Activated T-cell treated with anti-CD3 and anti-CD28 coated beads, Interleukin-2, amount 50 U/mL, for 4 hours (primary cell): ENCODE measurements around the gene PEX13. TPM values are rescaled to one million over a fixed set of nuclear protein-coding genes. Genes with fewer than 3 reads are reported as not detected.
A peak's percentile ranks its signal among the peaks of the same experiment; 100 is the strongest.
"Not testable (repeated sequence)": the region's sequence is repeated elsewhere in the genome, so short reads cannot be mapped to it uniquely, and the experiment has no call there.

Source experiments
- ATAC-seq, 2 donors: fragments of 200-7000 bp; cut with Tn5 transposase; one replicate each; pipeline ENCODE4 v1.10.0; 2021
- DNase-seq: peaks from one replicate; pipeline ENCODE4 v3.0.0-alpha.2; 2020
- H3K27me3 Mint-ChIP-seq: one replicate; pipeline ENCODE4 v1.8.0; 2021; ENCODE audit warnings: low read depth, mixed read lengths
- H3K36me3 Mint-ChIP-seq: one replicate; pipeline ENCODE4 v1.8.0; 2022; ENCODE audit warnings: mixed read lengths; ENCODE audit not compliant: insufficient read depth
- H3K4me1 Mint-ChIP-seq: one replicate; pipeline ENCODE4 v1.8.0; 2021; ENCODE audit warnings: low read depth, mixed read lengths
- H3K4me3 Mint-ChIP-seq: one replicate; pipeline ENCODE4 v1.8.0; 2021; ENCODE audit warnings: mild to moderate bottlenecking, moderate library complexity, mixed read lengths
- H3K9me3 Mint-ChIP-seq: one replicate; pipeline ENCODE4 v1.8.0; 2021; ENCODE audit warnings: mixed read lengths
- total RNA-seq, 3 donors: library from RNA; stranded (reverse); gene quantifications; one replicate each; pipeline ENCODE4 v1.2.1, GENCODE V29; 2021

PEX13 gene
- total RNA-seq, 3 donors from 2014 or later = 14.6 to 18.3 (median 14.6) TPM

GRCh38 chr2:61017003-61017555, 441 bp upstream of the PEX13 start:
- no peaks in the 10 kb centered on the region for H3K27me3 Mint-ChIP-seq
- no peaks in the 10 kb centered on the region for H3K9me3 Mint-ChIP-seq
- H3K4me1 Mint-ChIP-seq = peaks cover 41% of the 10 kb centered on the region
- DNase-seq (peak; percentile 54), ATAC-seq (peak; percentile 74)
- H3K4me3 Mint-ChIP-seq = peak overlapping the region; percentile 93
- H3K36me3 Mint-ChIP-seq = peaks cover 10% of the 10 kb centered on the region

- Mint-ChIP-seq H3K36me3 (peaks cover 14% of the 10 kb centered on the region), H3K9me3 (no peaks in the 10 kb centered on the region), H3K27me3 (no peaks in the 10 kb centered on the region), H3K4me3 (peak overlapping the region; percentile 93), H3K4me1 (peaks cover 41% of the 10 kb centered on the region)
- no peak for DNase-seq
- no peak for ATAC-seq
These were observed 817 bp downstream of the PEX13 start for GRCh38 chr2:61018318-61018755.

- Mint-ChIP-seq H3K4me3 (peak overlapping the region; percentile 93), H3K4me1 (peaks cover 43% of the 10 kb centered on the region), H3K9me3 (no peaks in the 10 kb centered on the region), H3K36me3 (peaks cover 16% of the 10 kb centered on the region), H3K27me3 (no peaks in the 10 kb centered on the region)
- no peak for ATAC-seq
- DNase-seq = no peak
These were observed 1.3 kb downstream of the PEX13 start for GRCh38 chr2:61018798-61019197.

- Mint-ChIP-seq H3K4me3 (no peak overlapping the region), H3K27me3 (no peaks in the 10 kb centered on the region), H3K9me3 (no peaks in the 10 kb centered on the region), H3K4me1 (peaks cover 42% of the 10 kb centered on the region), H3K36me3 (peaks cover 21% of the 10 kb centered on the region)
- no peak for DNase-seq
- no peak for ATAC-seq
These were observed 3.7 kb downstream of the PEX13 start for GRCh38 chr2:61021228-61021660.

- Mint-ChIP-seq H3K36me3 (peaks cover 29% of the 10 kb centered on the region), H3K4me3 (no peak overlapping the region), H3K27me3 (no peaks in the 10 kb centered on the region), H3K9me3 (no peaks in the 10 kb centered on the region), H3K4me1 (peaks cover 36% of the 10 kb centered on the region)
- no peak for DNase-seq
- no peak for ATAC-seq
These were observed 6.2 kb downstream of the PEX13 start for GRCh38 chr2:61023670-61024069.

- Mint-ChIP-seq H3K4me3 (no peak overlapping the region), H3K36me3 (peaks cover 24% of the 10 kb centered on the region), H3K9me3 (no peaks in the 10 kb centered on the region), H3K27me3 (no peaks in the 10 kb centered on the region), H3K4me1 (peaks cover 9% of the 10 kb centered on the region)
- DNase-seq (no peak), ATAC-seq (no peak)
These were observed 12.0 kb downstream of the PEX13 start for GRCh38 chr2:61029533-61029932.

- DNase-seq, H3K4me3 Mint-ChIP-seq, H3K4me1 Mint-ChIP-seq, H3K27me3 Mint-ChIP-seq, ATAC-seq: not testable (repeated sequence)
- Mint-ChIP-seq H3K9me3 (peaks cover 11% of the 10 kb centered on the region), H3K36me3 (peaks cover 31% of the 10 kb centered on the region)
These were observed 17.1 kb downstream of the PEX13 start for GRCh38 chr2:61034592-61034991.

- Mint-ChIP-seq H3K9me3 (peaks cover 11% of the 10 kb centered on the region), H3K36me3 (peaks cover 29% of the 10 kb centered on the region), H3K4me1 (peaks cover 11% of the 10 kb centered on the region)
- H3K27me3 Mint-ChIP-seq, DNase-seq, H3K4me3 Mint-ChIP-seq, ATAC-seq: not testable (repeated sequence)
These were observed 19.1 kb downstream of the PEX13 start for GRCh38 chr2:61036643-61037042.

GRCh38 chr2:61042807-61043206, 25.3 kb downstream of the PEX13 start:
- no peaks in the 10 kb centered on the region for H3K27me3 Mint-ChIP-seq
- H3K4me3 Mint-ChIP-seq = no peak overlapping the region
- peaks cover 16% of the 10 kb centered on the region for H3K4me1 Mint-ChIP-seq
- peaks cover 6% of the 10 kb centered on the region for H3K9me3 Mint-ChIP-seq
- ATAC-seq (no peak), DNase-seq (no peak)
- H3K36me3 Mint-ChIP-seq = peaks cover 14% of the 10 kb centered on the region

- no peak for ATAC-seq
These were observed 27.1 kb downstream of the PEX13 start for GRCh38 chr2:61044636-61045035.

GRCh38 chr2:61045226-61045625, 27.7 kb downstream of the PEX13 start:
- Mint-ChIP-seq H3K27me3 (no peaks in the 10 kb centered on the region), H3K9me3 (no peaks in the 10 kb centered on the region), H3K4me1 (peaks cover 16% of the 10 kb centered on the region), H3K36me3 (peaks cover 14% of the 10 kb centered on the region), H3K4me3 (no peak overlapping the region)
- ATAC-seq (no peak), DNase-seq (no peak)

More at GRCh38 chr2:61044636-61045035, 27.1 kb downstream of the PEX13 start:
- no peaks in the 10 kb centered on the region for H3K9me3 Mint-ChIP-seq
- peaks cover 14% of the 10 kb centered on the region for H3K36me3 Mint-ChIP-seq
- H3K27me3 Mint-ChIP-seq = no peaks in the 10 kb centered on the region
- DNase-seq = no peak
- no peak overlapping the region for H3K4me3 Mint-ChIP-seq
- H3K4me1 Mint-ChIP-seq = peaks cover 16% of the 10 kb centered on the region

GRCh38 chr2:61045999-61046398, 28.5 kb downstream of the PEX13 start:
- Mint-ChIP-seq H3K4me3 (no peak overlapping the region), H3K4me1 (peaks cover 15% of the 10 kb centered on the region), H3K9me3 (no peaks in the 10 kb centered on the region), H3K27me3 (no peaks in the 10 kb centered on the region), H3K36me3 (peaks cover 15% of the 10 kb centered on the region)
- ATAC-seq (no peak), DNase-seq (no peak)

- Mint-ChIP-seq H3K4me1 (peaks cover 3% of the 10 kb centered on the region), H3K27me3 (no peaks in the 10 kb centered on the region), H3K9me3 (no peaks in the 10 kb centered on the region), H3K4me3 (no peak overlapping the region), H3K36me3 (peaks cover 5% of the 10 kb centered on the region)
- no peak for DNase-seq
- ATAC-seq = no peak
These were observed 38.0 kb downstream of the PEX13 start for GRCh38 chr2:61055557-61055956.

- Mint-ChIP-seq H3K9me3 (no peaks in the 10 kb centered on the region), H3K36me3 (peaks cover 2% of the 10 kb centered on the region), H3K4me1 (peaks cover 3% of the 10 kb centered on the region), H3K4me3 (no peak overlapping the region), H3K27me3 (no peaks in the 10 kb centered on the region)
- DNase-seq (no peak), ATAC-seq (no peak)
These were observed 40.0 kb downstream of the PEX13 start for GRCh38 chr2:61057562-61057961.

GRCh38 chr2:61059382-61059781, 41.9 kb downstream of the PEX13 start:
- no peak overlapping the region for H3K4me3 Mint-ChIP-seq
- H3K9me3 Mint-ChIP-seq = no peaks in the 10 kb centered on the region

More at GRCh38 chr2:61059382-61059781, 41.9 kb downstream of the PEX13 start:
- Mint-ChIP-seq H3K27me3 (no peaks in the 10 kb centered on the region), H3K36me3 (peaks cover 2% of the 10 kb centered on the region), H3K4me1 (peaks cover 3% of the 10 kb centered on the region)
- no peak for DNase-seq
- ATAC-seq = no peak
